Memory B cell (primary cell): ENCODE measurements around the gene DENND2D.

Source experiments
- ATAC-seq: fragments of 150-1000 bp; cut with Tn5 transposase; 2 replicates; pipeline ENCODE4 v1.10.0; 2021; ENCODE audit warnings: low read depth, mild to moderate bottlenecking, moderate library complexity
- DNase-seq, 2 donors: peaks; one replicate each; pipeline ENCODE4 v3.0.0; 2022; ENCODE audit warnings: low spot score in 2 of 2
- H3K27ac Mint-ChIP-seq: one replicate; pipeline ENCODE4 v1.8.0; 2022; ENCODE audit warnings: mild to moderate bottlenecking, moderate library complexity, mixed read lengths
- H3K27me3 Mint-ChIP-seq: one replicate; pipeline ENCODE4 v1.8.0; 2022; ENCODE audit warnings: mixed read lengths
- H3K36me3 Mint-ChIP-seq: one replicate; pipeline ENCODE4 v1.8.0; 2022; ENCODE audit warnings: mild to moderate bottlenecking, mixed read lengths
- H3K4me1 Mint-ChIP-seq: one replicate; pipeline ENCODE4 v1.8.0; 2022; ENCODE audit warnings: mixed read lengths
- H3K4me3 Mint-ChIP-seq: one replicate; pipeline ENCODE4 v1.8.0; 2022; ENCODE audit warnings: mild to moderate bottlenecking, moderate library complexity, mixed read lengths
- H3K9me3 Mint-ChIP-seq: one replicate; pipeline ENCODE4 v1.8.0; 2022; ENCODE audit warnings: mixed read lengths

The DENND2D gene

DNA sequence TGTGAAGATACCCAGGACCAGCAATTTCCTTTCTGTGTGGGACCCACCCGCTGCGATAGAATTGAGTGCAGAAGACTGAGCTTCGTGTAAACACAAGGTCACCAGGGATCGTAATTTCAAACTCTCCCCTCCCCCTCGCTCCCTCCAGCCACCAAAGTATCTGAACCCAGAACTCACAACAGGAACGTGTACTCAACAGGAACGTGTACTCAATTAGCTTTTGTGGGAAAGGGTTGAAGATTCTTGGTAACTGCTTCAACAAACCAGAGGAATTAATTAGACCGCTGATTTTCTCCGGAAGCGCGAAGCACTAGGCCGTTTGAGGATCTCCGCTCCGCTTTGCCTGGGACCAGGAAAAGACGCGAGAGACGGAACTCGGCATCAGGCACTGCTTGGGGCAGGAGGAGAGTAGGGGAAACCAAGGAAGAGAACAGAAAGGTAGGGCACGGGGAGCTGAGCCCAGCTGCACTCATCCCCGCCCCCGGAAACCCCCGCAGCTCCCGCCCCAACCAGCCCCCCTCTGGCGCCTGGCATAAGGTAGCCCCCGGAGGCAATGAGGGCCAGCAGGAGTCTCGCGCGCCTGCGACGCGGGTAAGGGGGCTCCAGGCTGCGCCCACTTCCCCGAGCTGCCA lies 61.0 kb downstream of the DENND2D start:
- Mint-ChIP-seq H3K27me3 (no peaks in the 10 kb centered on the region), H3K9me3 (no peaks in the 10 kb centered on the region), H3K4me3 (peak overlapping the region; percentile 98), H3K36me3 (peaks cover 22% of the 10 kb centered on the region), H3K4me1 (peaks cover 36% of the 10 kb centered on the region), H3K27ac (peak overlapping the region; percentile 91)
- peak in 1 of 2 donors; percentile 37 for DNase-seq
- peak; percentile 58 for ATAC-seq
